ENCODE results near the gene ELMO1. TPM values are rescaled to one million over a fixed set of nuclear protein-coding genes. Genes with fewer than 3 reads are reported as not detected.

Gene ELMO1
- total and polyA plus RNA-seq, 2 of the 13 experiments (the other 11 are each of a cell fraction or from before 2014, with no cell fraction given) = 0.11 to 0.17 TPM

GRCh38 chr7:37074370-37074769 is 374.3 kb downstream of the ELMO1 start (continued):
- TF ChIP-seq ARID5B (CRISPR knock-in tag; IDR thresholded peaks at IDR 0.05) = peak; percentile 89
- TF ChIP-seq YY1 (IDR thresholded peaks at IDR 0.05; ENCODE audit: insufficient read depth, insufficient replicate concordance, low read depth, low read length) = no peak
- no peak for TF ChIP-seq ZNF800 (CRISPR knock-in tag; IDR thresholded peaks at IDR 0.05)
- TF ChIP-seq JDP2 (CRISPR knock-in tag; IDR thresholded peaks at IDR 0.05; ENCODE audit: borderline replicate concordance) = no peak
- no peak for TF ChIP-seq ZNF333 (CRISPR knock-in tag; IDR thresholded peaks at IDR 0.05; ENCODE audit: borderline replicate concordance)
- TF ChIP-seq HES4 (CRISPR knock-in tag; IDR thresholded peaks at IDR 0.05; ENCODE audit: borderline replicate concordance) = no peak
- no peak for TF ChIP-seq SNAI1 (CRISPR knock-in tag; IDR thresholded peaks at IDR 0.05; ENCODE audit: borderline replicate concordance)
- 0 out of 2 replicates have a peak, but pooled peaks have one; percentile 22 for TF ChIP-seq SKIL (CRISPR knock-in tag; IDR thresholded peaks at IDR 0.05; ENCODE audit: borderline replicate concordance)
- no peak for TF ChIP-seq CREB3 (CRISPR knock-in tag; IDR thresholded peaks at IDR 0.05)
- no peak for TF ChIP-seq ZNF460 (CRISPR knock-in tag; IDR thresholded peaks at IDR 0.05; ENCODE audit: borderline replicate concordance)
- no peak for TF ChIP-seq ZBTB49 (CRISPR knock-in tag; IDR thresholded peaks at IDR 0.05; ENCODE audit: borderline replicate concordance)
- TF ChIP-seq ZNF20 (CRISPR knock-in tag; IDR thresholded peaks at IDR 0.05) = no peak
- TF ChIP-seq ZNF530 (CRISPR knock-in tag; IDR thresholded peaks at IDR 0.05; ENCODE audit: low read depth) = no peak
- no peak for TF ChIP-seq CCDC6 (CRISPR knock-in tag; IDR thresholded peaks at IDR 0.05)
- no peak for TF ChIP-seq ZNF775 (CRISPR knock-in tag; IDR thresholded peaks at IDR 0.05; ENCODE audit: borderline replicate concordance)
- no peak for TF ChIP-seq ZNF510 (CRISPR knock-in tag; IDR thresholded peaks at IDR 0.05; ENCODE audit: low read depth)
- no peak for TF ChIP-seq NBN (conservative IDR thresholded peaks at IDR 0.05)
- no peak for TF ChIP-seq SMARCC2 (IDR thresholded peaks at IDR 0.05)
- TF ChIP-seq SOX5 (CRISPR knock-in tag; IDR thresholded peaks at IDR 0.05; ENCODE audit: borderline replicate concordance) = peak; percentile 87; the same call in 1 of the 2 replicates

All from HepG2 (cell line).